NCI-H748 treated with DMSO at 0.1 percent for 48 hours (cell line): Measurements from ENCODE around the gene BRAF.
"Not testable (repeated sequence)": the region's sequence is repeated elsewhere in the genome, so short reads cannot be mapped to it uniquely, and the experiment has no call there.

Experiments used
- DNase-seq: peaks from one replicate; lab custom pipeline; 2025; lab: John Stamatoyannopoulos, UW

The BRAF gene

GRCh38 chr7:140924821-140925421 lies at the start of gene BRAF:
TSS of gene BRAF (minus strand) at chr7:140924929. CDS start at chr7:140924703, 226 bp downstream.
- peak; percentile 76 for DNase-seq

- DNase-seq, result no peak
Measured at GRCh38 chr7:140972876-140973829, 48.4 kb upstream of the BRAF start.

- DNase-seq, result no peak
Measured at GRCh38 chr7:140972344-140972743, 47.6 kb upstream of the BRAF start.

GRCh38 chr7:140967438-140967837 lies 42.7 kb upstream of the BRAF start:
- DNase-seq, result no peak

GRCh38 chr7:140966561-140967233 lies 42.0 kb upstream of the BRAF start:
- no peak for DNase-seq

- no peak for DNase-seq
Measured at GRCh38 chr7:140961117-140961516, 36.4 kb upstream of the BRAF start.

- not testable (repeated sequence) for DNase-seq
Measured at GRCh38 chr7:140956997-140957396, 32.3 kb upstream of the BRAF start.

- DNase-seq, result no peak
Measured at GRCh38 chr7:140945940-140946339, 21.2 kb upstream of the BRAF start.

- DNase-seq, result not testable (repeated sequence)
Measured at GRCh38 chr7:140942242-140942641, 17.5 kb upstream of the BRAF start.

- no peak for DNase-seq
Measured at GRCh38 chr7:140940898-140941297, 16.2 kb upstream of the BRAF start.

- DNase-seq, result no peak
Measured at GRCh38 chr7:140937702-140938264, 13.1 kb upstream of the BRAF start.

GRCh38 chr7:140928491-140929309 lies 4.0 kb upstream of the BRAF start:
- DNase-seq, result no peak

GRCh38 chr7:140927945-140928344 lies 3.2 kb upstream of the BRAF start:
- DNase-seq, result not testable (repeated sequence)

- no peak for DNase-seq
Measured at GRCh38 chr7:140927351-140927750, 2.6 kb upstream of the BRAF start.

GRCh38 chr7:140926021-140926817 lies 1.5 kb upstream of the BRAF start:
- DNase-seq, result no peak

GRCh38 chr7:140924019-140924820 lies 509 bp downstream of the BRAF start:
- peak; percentile 59 for DNase-seq

GRCh38 chr7:140923358-140924006 lies 1.2 kb downstream of the BRAF start:
- peak; percentile 43 for DNase-seq

GRCh38 chr7:140922741-140923345 lies 1.9 kb downstream of the BRAF start:
- no peak for DNase-seq

- no peak for DNase-seq
Measured at GRCh38 chr7:140920745-140921144, 4.0 kb downstream of the BRAF start.
